GM12891 (cell line): ENCODE measurements around the gene ZFHX3.

Experiments
- PAX5 ChIP-seq: IDR thresholded peaks from 2 replicates; pipeline ENCODE4 v1.6.1; 2011; ENCODE audit warnings: low read length, moderate library complexity, mild to moderate bottlenecking; ENCODE audit not compliant: insufficient read depth, severe bottlenecking
- POLR2A ChIP-seq: IDR thresholded peaks from 2 replicates; pipeline ENCODE4 v1.6.1; 2011; ENCODE audit warnings: low read depth, low read length, control low read depth
- POLR2AphosphoS5 ChIP-seq: IDR thresholded peaks from 2 replicates; pipeline ENCODE4 v1.6.1; 2011; ENCODE audit warnings: low read depth, low read length, control low read depth
- POU2F2 ChIP-seq: IDR thresholded peaks from 2 replicates; pipeline ENCODE4 v1.6.1; 2011; ENCODE audit warnings: low read depth, mild to moderate bottlenecking, control low read depth, low read length, moderate library complexity
- SPI1 ChIP-seq: IDR thresholded peaks from 2 replicates; pipeline ENCODE4 v1.6.1; 2011; ENCODE audit warnings: low read depth, low read length, control low read depth
- TAF1 ChIP-seq: IDR thresholded peaks from 2 replicates; pipeline ENCODE4 v1.6.1; 2011; ENCODE audit warnings: low read depth, low read length, control low read depth

- TF ChIP-seq POLR2AphosphoS5: no peak
- no peak for TF ChIP-seq POLR2A
- no peak for TF ChIP-seq TAF1
- TF ChIP-seq SPI1: no peak
- no peak for TF ChIP-seq POU2F2
- TF ChIP-seq PAX5: no peak
Measured at GRCh38 chr16:72969146-72969545, 78.8 kb downstream of the ZFHX3 start.
